Stimulated activated naive CD4-positive, alpha-beta T cell treated with Interleukin-2 at 50 U/mL for 16 hours (primary cell): Measurements from ENCODE around the gene EXOSC3.

Experiments used
- DNase-seq: peaks from one replicate; lab custom pipeline; 2025; lab: John Stamatoyannopoulos, UW

The EXOSC3 gene

DNA sequence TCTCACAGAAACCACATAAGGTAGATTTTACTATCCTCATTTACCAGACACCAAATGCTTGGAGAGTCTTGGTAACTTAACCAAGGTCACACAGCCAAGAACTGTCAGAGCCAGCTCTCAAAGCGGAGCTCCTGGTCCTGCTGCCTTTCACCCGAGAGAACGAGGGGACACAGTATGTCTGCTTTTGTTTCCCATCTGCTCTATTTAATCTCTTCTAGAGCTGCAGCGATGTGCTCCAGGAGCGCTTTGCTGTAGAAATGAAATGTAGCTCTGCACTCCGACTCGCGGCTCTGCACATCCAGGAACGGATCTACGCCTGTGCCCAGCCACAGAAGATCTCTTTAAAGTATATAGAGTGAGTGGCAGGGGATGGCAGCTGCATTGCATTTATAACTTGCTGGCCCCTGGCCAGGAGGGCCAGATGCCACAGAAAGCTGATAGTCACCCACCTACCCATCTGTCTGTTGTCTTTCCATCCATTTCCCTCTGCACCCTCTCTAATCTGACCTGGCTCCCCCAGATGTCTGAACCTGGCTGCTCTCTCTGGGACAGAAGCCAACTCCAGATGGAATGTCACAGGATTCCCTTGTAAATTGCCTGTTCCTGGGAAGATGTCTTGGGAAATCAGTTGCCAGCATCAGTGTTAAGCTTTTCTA is 52.6 kb downstream of the EXOSC3 start:
- no peak for DNase-seq

DNA sequence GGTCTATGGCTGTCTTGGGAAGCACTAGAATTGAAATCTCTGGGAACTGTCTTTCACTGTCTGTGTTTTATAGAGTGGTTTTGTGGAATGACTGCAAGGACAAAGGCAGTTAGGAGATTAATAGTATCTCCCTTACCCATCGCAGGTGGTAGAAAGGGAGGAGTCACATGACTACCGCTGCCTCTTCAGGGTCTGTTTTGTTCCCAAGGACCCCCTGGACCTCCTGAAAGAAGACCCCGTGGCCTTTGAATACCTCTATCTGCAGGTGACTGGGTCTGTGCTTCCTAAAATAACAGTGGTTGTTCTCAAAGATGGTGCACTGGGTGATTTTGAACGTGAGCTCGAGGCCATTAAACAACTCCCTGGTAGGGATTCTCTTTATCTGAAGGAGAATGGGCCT is 54.0 kb downstream of the EXOSC3 start:
- no peak for DNase-seq

DNA sequence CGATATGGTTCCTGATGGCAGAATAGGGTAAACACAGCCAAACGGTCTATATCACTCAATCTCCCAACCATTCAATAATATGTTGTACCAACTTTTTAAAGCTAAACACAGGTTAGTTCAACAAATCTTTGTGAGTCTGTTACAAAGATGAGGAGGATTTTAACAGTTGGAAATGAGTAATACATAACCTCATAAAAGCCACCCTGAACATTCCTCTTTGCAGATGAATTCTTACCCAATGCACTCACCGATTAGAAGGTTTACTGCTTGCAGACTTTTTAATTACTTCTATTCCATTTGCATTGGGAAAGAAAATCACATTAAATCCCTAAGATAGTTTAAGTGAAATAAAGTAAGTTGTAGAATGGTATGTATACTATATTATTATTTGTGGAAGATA is 54.6 kb downstream of the EXOSC3 start:
- no peak for DNase-seq
